DOHH2 (cell line): Measurements from ENCODE around the gene ADAMTS2.

Experiments
- CTCF ChIP-seq: fragments of 200-600 bp; sonication (generic); IDR thresholded peaks from one replicate; pipeline ENCODE4 v1.5.1; 2014; ENCODE audit warnings: antibody characterized with exemption, mild to moderate bottlenecking, low read depth, low read length; ENCODE audit not compliant: poor library complexity, severe bottlenecking
- EZH2phosphoT487 ChIP-seq: fragments of 200-600 bp; sonication (generic); IDR thresholded peaks from 2 replicates; pipeline ENCODE4 v1.6.1; 2017; ENCODE audit warnings: borderline replicate concordance, mild to moderate bottlenecking, antibody characterized with exemption, low read length, moderate library complexity, mixed read lengths

GRCh38 chr5:179181988-179182387 lies 163.3 kb downstream of the ADAMTS2 start:
- TF ChIP-seq CTCF: no peak
- TF ChIP-seq EZH2phosphoT487: no peak
